Measurements from ENCODE around the gene FAM13A.
A peak's percentile ranks its signal among the peaks of the same experiment; 100 is the strongest.

Gene FAM13A

DNA sequence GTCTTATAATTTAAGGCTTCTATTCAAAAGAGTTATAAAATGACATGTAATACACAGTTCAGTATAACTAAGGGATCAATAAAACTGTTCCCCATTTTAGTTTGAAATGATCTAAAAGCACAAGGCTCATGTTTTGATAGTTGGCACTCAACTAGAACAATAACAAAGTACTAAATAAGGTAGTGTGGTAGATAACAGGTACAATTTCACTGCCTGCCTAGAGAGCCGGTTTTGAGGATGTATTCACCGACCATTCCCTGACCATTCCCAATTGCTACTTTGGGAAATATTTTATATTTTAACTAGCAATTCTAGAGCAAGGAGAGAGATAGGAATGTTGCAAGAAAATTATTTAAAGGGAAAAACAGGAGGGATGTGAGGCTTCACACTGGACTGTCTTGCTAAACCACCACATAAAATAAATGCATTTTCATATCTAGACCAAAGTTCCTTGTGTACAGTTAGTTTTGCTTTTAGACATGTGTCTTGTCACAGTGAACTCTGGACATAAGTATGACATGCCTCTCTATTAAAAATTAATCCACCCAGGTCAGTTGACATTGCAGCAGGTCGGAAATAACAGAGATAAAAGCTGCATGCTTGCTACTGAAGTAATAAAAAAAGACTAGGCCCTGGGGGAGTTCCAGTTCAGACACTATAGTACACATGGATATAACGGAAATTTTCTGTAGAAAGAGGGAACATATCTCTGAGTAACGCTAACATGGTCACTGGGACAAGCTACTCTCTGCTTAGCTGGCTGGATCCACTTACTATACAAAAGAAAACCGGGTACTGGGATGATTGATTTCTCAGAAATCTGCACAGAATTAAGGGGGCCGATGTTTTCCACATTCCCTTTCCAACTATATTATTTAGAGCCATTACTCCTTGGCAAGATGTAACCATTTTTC is 303.1 kb downstream of the FAM13A start:
- no peak for DNase-seq
- Mint-ChIP-seq H3K9me3 (no peaks in the 10 kb centered on the region), H3K4me3 (no peak overlapping the region), H3K27ac (no peak overlapping the region), H3K27me3 (peaks cover 1% of the 10 kb centered on the region), H3K4me1 (no peaks in the 10 kb centered on the region)
- ATAC-seq = no peak

DNA sequence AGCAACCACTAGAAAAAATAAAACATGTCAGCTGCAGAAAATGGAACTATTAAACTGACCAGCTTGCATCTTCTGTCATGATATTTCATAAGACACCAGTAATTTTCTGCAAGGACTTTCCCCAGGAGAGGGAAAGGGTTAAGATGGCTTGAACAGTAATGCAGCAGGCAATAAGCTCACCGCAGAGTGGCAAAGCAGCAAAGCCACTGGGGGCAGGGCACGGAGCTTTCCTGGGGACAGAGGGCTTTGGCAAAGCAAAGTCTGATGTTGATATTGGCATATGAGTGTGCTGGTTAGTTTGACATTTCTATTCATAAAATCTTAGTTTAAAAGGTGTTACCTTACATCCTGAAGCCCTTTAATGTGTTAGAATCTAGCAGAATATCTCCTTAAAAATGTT is 304.2 kb downstream of the FAM13A start:
- H3K27ac Mint-ChIP-seq = peak overlapping the region in 1 of 2 donors; percentile 10
- DNase-seq (no peak), ATAC-seq (no peak)
- no peak overlapping the region for H3K4me3 Mint-ChIP-seq
- H3K4me1 Mint-ChIP-seq = no peaks in the 10 kb centered on the region
- H3K9me3 Mint-ChIP-seq = no peaks in the 10 kb centered on the region
- peaks cover 8% of the 10 kb centered on the region for H3K27me3 Mint-ChIP-seq

DNA sequence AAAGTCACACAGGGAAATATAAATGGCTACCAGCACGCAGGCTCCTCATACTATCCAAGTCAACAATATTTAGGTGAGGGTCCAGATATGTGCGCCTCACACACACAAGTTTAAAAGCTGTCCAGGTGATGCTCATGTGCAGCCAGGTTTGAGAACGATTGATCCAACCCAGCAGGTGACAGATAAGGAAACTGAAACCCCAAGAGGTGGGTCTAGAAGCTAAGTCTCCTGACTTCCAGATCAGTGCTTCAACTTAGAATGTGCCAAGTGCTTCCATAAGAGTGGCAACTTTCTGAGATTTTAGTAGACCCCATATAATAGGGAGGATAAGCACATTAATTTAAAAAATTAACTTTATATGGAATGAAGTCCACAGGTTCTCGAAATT is 304.9 kb downstream of the FAM13A start:
- no peak for ATAC-seq
- H3K27ac Mint-ChIP-seq = no peak overlapping the region

DNA sequence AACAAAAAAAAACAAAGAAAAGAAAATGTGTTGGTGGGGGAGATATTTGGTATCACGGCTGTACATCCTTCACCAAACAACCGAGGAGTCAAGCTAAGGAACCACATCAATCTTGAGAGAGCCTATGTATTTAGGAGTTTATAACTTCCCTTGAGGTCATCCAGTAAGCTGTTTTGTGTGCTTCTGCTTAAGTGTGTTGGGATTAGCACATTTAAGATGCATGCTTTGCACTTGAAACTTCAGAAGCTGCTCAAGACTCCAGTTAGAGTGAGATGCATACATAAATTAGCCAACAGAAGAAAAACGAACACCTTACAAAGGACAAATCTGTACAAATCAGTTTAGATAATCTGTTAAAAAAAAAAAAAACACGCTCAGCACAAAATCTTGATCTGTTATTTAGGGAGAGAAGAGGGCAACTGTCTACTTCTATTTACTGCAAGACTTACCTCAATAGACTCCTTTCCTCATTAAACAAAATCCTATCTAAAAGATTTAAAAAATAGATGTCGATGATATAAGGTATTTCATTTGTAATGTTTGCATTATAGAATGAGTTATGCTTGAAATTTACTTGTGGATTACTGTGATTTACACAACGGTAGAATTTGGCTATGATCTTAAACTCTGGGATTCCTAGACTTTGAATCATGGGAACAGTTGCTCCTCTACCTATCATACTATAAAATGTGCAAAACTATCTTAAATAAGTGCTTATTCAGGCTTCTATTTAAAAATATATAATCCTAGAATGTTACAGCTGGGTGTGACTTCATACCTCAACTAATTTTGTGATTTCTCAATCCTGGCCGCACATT is 305.5 kb downstream of the FAM13A start:
- no peak overlapping the region for H3K4me3 Mint-ChIP-seq
- no peaks in the 10 kb centered on the region for H3K9me3 Mint-ChIP-seq
- ATAC-seq (no peak), DNase-seq (no peak)
- no peak overlapping the region for H3K27ac Mint-ChIP-seq
- H3K27me3 Mint-ChIP-seq = peaks cover 8% of the 10 kb centered on the region
- no peaks in the 10 kb centered on the region for H3K4me1 Mint-ChIP-seq

More for the DNA sequence above, 304.9 kb downstream of the FAM13A start:
- Mint-ChIP-seq H3K4me3 (no peak overlapping the region), H3K4me1 (no peaks in the 10 kb centered on the region), H3K9me3 (no peaks in the 10 kb centered on the region), H3K27me3 (peaks cover 8% of the 10 kb centered on the region)
- no peak for DNase-seq

DNA sequence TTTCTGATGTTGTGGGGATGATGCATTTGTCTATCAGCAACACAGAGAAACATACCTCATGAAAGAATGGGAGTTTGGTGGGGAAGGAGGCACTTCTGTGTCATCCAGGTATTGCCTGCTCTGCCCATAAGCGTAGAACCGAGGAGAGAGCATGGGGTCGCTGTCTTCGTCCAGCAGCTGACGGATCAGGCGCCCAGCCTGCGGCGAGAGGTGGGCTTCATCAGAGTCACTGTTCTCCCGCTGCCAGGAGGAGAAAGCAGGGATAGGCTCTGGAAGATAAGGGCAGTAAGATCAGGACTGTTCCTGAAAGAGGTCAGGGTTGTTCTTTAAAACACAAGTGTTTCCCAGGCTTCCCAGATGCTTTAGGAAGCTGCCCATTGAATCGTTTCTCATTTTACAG is 306.6 kb downstream of the FAM13A start:
- Mint-ChIP-seq H3K27me3 (peaks cover 8% of the 10 kb centered on the region), H3K4me3 (no peak overlapping the region), H3K4me1 (no peaks in the 10 kb centered on the region), H3K9me3 (no peaks in the 10 kb centered on the region), H3K27ac (no peak overlapping the region)
- ATAC-seq = no peak
- no peak for DNase-seq

DNA sequence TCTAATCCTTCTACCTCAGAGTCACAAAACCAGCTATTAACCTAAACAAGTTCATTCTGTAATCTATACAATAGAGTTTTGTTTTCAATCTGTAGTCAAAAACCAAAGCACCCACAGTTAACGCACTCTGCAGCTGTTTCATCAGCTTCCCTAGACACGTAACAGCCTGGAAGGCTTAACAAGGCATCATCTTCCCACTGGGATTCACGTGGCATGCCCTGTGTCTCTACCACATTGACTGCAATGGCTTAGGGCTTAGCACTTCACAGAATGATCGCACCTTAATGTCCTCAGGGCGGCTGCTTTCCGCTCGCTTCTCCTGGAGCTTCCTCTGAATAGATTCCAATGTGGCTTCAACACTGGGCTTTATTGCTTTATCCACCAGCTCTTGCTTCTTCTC is 309.6 kb downstream of the FAM13A start:
- DNase-seq (no peak), ATAC-seq (no peak)
- H3K9me3 Mint-ChIP-seq = no peaks in the 10 kb centered on the region
- H3K27me3 Mint-ChIP-seq = peaks cover 8% of the 10 kb centered on the region
- no peaks in the 10 kb centered on the region for H3K4me1 Mint-ChIP-seq
- H3K4me3 Mint-ChIP-seq = no peak overlapping the region
- no peak overlapping the region for H3K27ac Mint-ChIP-seq

DNA sequence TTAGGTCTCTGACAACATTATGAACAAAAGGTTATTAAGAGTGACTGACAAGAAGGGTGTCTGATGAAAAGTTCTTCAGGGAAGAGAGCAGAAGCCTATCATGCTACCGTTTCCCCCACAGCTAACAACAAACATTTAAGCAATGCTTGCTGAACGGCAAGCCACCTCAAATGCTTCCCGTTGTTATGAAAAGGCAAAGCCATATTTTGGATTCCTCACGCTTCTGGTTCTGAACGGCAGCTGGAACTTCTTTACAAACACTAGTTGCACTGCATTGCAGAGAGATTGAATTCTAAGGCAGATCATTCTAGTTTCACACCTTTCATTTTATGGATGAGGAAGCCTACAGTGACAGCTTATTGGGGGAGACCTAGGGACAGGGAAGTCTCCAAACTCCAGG is 310.8 kb downstream of the FAM13A start:
- no peak overlapping the region for H3K27ac Mint-ChIP-seq
- no peaks in the 10 kb centered on the region for H3K9me3 Mint-ChIP-seq
- ATAC-seq (no peak), DNase-seq (no peak)
- no peaks in the 10 kb centered on the region for H3K4me1 Mint-ChIP-seq
- peaks cover 8% of the 10 kb centered on the region for H3K27me3 Mint-ChIP-seq
- H3K4me3 Mint-ChIP-seq = no peak overlapping the region

DNA sequence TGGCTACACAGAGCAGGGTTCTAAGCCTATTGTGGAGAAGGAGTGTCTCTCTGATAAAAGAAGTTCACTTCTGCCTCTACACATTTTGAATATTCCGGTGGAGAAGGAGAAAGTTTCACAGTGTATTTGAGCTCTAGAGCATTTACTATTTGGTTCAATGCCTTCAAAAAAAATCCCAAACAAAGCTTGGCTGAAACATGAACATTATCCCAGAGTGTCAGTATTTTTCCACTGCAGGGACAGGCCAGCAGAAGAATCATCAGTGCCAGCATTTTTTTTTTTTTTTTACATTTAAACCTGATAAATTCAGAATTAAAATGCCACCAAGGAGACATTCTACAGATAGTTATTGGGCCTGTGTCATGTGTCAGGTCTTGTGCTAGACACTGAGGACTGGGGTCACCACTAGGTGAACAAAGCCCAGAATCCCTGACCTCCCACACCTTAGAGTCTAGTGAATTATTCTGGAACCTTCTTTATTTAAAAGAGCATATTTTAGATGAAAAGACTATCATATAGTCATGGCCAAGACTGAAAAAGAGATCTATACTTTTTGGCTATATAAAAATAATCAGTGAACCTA is 311.3 kb downstream of the FAM13A start:
- Mint-ChIP-seq H3K4me3 (no peak overlapping the region), H3K9me3 (no peaks in the 10 kb centered on the region), H3K27me3 (peaks cover 8% of the 10 kb centered on the region), H3K27ac (no peak overlapping the region), H3K4me1 (no peaks in the 10 kb centered on the region)
- ATAC-seq (no peak), DNase-seq (no peak)

DNA sequence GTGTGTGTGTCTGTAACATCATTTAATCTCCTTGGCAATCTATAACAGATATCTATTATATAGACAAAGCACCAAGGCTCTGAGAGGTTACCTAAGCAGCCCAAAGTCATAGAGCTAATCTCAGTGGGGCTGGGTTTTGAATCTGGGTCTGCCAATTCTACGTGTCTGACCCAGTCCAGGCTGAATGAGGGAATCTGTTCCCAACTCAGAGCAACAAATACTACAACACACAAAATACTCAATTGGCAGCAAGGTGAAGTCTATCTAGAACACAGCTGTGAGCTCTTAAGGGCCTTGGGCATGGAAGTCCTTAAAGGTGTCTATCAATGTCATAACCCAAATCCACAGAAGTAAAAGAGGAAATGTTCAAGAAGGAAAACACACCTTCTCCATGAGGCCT is 311.8 kb downstream of the FAM13A start:
- DNase-seq (no peak), ATAC-seq (no peak)
- H3K27me3 Mint-ChIP-seq = peaks cover 8% of the 10 kb centered on the region
- H3K4me3 Mint-ChIP-seq = no peak overlapping the region
- H3K4me1 Mint-ChIP-seq = no peaks in the 10 kb centered on the region
- no peaks in the 10 kb centered on the region for H3K9me3 Mint-ChIP-seq
- H3K27ac Mint-ChIP-seq = no peak overlapping the region

DNA sequence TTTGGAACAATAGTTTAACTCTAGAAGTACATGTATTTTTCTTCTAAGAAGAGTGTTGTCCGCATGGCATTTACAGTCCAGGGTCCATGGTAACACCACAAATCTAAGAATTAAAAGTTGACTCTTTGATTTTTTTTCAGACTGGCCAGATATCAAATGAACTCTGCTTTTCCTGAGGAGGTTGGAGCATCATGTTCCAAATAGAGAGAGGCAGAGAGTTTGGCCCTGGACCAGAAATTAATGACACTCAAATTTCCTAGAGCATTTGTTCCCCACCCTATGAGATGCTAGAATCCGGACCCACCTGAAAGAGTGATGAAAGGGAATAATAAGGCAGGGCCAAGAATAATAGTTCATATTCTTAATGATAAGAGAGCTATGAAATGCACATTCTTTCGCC is 312.4 kb downstream of the FAM13A start:
- DNase-seq (no peak), ATAC-seq (no peak)
- peak overlapping the region in 1 of 2 donors; percentile 5 for H3K27ac Mint-ChIP-seq
- H3K4me3 Mint-ChIP-seq = no peak overlapping the region
- H3K9me3 Mint-ChIP-seq = no peaks in the 10 kb centered on the region
- no peaks in the 10 kb centered on the region for H3K4me1 Mint-ChIP-seq
- H3K27me3 Mint-ChIP-seq = peaks cover 8% of the 10 kb centered on the region

DNA sequence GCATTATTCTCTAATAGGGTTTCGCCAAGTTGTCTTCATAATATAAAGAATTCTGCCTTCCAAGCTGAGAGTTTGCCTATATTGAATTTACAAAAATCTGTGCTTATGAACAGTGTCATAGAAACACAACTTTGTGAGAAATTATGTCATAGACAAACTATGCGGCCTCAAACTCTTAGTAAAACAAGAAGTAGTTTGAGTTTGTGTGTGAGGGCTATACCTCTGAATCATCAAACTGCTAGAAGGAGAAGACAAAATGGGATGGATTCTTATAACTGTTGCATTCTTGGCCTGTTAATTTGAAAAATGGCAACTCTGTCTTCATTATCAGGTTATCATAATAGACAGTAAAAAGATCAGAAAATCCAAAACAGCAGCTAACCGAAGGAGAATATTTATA is 313.3 kb downstream of the FAM13A start:
- no peaks in the 10 kb centered on the region for H3K4me1 Mint-ChIP-seq
- H3K9me3 Mint-ChIP-seq = no peaks in the 10 kb centered on the region
- H3K27me3 Mint-ChIP-seq = peaks cover 4% of the 10 kb centered on the region
- no peak overlapping the region for H3K27ac Mint-ChIP-seq
- DNase-seq (no peak), ATAC-seq (no peak)
- H3K4me3 Mint-ChIP-seq = no peak overlapping the region

DNA sequence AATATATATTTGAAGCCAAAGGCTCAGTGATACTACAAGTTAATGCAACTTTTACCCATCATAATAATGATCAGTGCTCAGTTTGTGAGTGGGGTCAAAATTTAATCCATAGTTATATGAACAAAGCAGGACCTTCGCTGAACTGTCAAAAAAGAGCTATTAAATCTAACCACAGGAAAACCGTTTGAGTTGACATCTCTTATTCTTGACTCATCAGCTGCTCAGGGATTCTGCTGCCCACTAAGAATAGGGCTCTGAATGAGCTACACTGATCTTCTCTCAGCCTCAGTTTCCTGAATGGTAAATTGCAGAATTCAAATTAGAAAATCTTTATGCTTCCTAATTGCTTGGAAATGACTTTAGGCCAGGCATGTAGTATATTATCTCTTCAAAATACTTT is 314.4 kb downstream of the FAM13A start:
- Mint-ChIP-seq H3K4me3 (no peak overlapping the region), H3K9me3 (no peaks in the 10 kb centered on the region), H3K27me3 (no peaks in the 10 kb centered on the region), H3K4me1 (peaks cover 8% of the 10 kb centered on the region), H3K27ac (no peak overlapping the region)
- DNase-seq (no peak), ATAC-seq (no peak)

DNA sequence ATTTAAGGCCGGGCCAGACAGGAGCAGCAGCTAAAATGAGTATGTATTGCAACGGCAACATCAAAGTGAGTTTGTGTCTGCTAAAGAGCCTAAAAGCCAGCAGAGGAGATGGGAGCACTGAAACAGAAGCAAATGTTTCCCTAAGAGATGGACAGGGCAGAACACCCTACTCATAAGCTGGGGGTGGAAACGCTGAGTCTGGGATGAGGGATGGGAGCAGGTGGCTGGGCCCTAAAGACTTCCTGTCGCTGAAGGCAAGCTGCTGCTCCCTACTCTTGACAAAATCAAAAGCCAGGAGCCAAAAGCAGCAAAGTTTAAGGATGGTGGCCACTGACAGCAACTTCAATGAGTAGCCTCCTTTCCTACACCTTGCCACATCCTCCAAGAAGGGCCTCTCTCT is 318.8 kb downstream of the FAM13A start:
- Mint-ChIP-seq H3K4me1 (peaks cover 21% of the 10 kb centered on the region), H3K9me3 (no peaks in the 10 kb centered on the region), H3K4me3 (no peak overlapping the region), H3K27me3 (no peaks in the 10 kb centered on the region), H3K27ac (peak overlapping the region in 1 of 2 donors; percentile 74)
- no peak for DNase-seq
- ATAC-seq = no peak

DNA sequence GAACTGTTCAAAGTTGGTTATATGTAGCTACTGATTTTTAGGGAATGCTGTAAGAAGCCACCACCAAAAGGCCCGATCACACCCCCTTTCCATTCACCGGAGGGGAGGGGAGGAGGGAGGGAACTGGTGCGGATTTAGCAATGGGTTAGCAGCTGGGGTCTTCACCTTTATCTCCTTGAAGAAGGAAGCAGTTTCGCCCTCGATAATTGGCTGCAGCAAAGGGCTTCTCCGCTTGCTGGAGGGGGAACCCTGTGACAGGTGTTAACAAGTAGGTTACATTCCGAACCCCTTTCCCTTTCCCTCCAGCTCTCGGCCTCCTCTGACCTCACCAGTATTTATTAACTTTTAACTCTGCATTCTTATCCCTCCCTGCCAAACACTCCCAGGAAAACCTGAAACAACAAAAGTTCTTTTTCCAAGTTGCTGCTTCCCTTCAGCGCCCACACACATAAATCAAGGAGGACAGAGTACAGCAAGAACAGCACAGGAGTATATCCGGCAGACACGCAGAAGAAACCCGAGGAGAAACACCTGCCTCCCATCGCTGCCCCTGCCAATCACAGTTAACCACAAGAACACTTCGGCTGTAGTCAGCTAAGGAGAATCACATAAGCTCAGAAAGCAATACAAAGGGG is 319.6 kb downstream of the FAM13A start:
- Mint-ChIP-seq H3K9me3 (no peaks in the 10 kb centered on the region), H3K4me1 (peaks cover 21% of the 10 kb centered on the region), H3K27me3 (no peaks in the 10 kb centered on the region), H3K4me3 (peak overlapping the region; percentile 67 to 68), H3K27ac (peak overlapping the region in 1 of 2 donors; percentile 41)
- ATAC-seq (peak; percentile 88), DNase-seq (peak; percentile 18 to 20)

DNA sequence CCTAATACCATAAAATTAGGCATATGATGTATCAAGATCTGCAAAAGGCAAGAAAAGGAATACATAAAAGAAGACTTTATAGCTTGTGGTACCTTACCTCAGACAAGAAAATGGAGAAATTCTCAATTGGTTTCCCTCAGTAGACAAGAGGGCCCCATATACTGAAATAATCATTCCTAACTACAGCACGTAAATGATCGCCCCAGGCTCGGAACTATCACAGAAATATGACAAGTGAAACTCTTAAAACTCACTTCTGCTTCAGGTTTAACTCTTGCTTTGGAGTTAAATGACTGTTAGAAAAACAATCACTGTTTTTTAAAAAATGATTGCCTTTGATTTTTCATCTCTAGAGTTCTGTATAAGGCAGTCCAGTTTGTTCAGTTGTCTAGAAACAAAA is 320.7 kb downstream of the FAM13A start:
- Mint-ChIP-seq H3K27ac (no peak overlapping the region), H3K4me1 (peaks cover 21% of the 10 kb centered on the region), H3K27me3 (no peaks in the 10 kb centered on the region), H3K4me3 (no peak overlapping the region), H3K9me3 (no peaks in the 10 kb centered on the region)
- DNase-seq (no peak), ATAC-seq (no peak)

Data from stimulated activated naive CD8-positive, alpha-beta T cell treated with anti-CD3 and anti-CD28 coated beads, Interleukin-15, amount 100 ng/mL, for 72 hours (primary cell).